EL (cell line): ENCODE measurements around the gene KIAA0513.
A peak's percentile ranks its signal among the peaks of the same experiment; 100 is the strongest.
"Not testable (repeated sequence)": the region's sequence is repeated elsewhere in the genome, so short reads cannot be mapped to it uniquely, and the experiment has no call there.

Experiments
- DNase-seq: peaks from one replicate; pipeline ENCODE4 v3.0.0-alpha.2; 2016

Gene KIAA0513

DNA sequence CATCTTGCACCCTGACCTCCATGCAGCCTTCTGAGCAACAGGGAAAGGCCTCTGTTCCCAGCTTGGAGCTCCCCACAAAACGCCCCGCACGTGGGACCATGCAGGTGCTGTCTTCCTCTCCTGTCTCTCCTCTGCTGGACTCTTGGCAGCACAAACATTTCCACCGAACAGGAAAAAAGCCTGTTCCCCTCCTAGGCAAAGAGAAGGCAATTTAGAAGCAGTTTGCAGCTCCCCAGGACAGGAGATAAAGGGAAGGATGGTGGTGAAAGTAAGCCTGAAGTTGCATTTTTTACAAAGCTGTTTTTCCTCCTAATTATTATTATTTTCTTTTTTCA, 92.4 kb downstream of the KIAA0513 start:
- DNase-seq: no peak

DNA sequence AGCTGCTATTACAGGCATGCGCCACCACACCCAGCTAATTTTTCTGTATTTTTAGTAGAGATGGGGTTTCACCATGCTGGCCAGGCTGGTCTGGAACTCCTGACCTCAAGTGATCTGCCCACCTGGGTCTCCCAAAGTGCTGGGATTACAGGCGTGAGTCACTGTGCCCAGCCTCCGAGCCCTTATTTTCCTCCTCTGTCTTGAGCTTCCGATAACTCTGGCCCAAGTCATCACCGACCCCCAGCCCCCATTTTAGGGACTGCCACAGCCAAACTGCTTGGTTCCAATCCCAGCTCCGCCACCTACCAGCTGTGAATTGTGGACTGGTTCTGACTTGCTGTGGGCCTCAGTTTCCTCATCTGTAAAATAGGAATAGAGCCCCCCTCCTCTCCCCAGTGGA, 95.8 kb downstream of the KIAA0513 start:
- DNase-seq: not testable (repeated sequence)

DNA sequence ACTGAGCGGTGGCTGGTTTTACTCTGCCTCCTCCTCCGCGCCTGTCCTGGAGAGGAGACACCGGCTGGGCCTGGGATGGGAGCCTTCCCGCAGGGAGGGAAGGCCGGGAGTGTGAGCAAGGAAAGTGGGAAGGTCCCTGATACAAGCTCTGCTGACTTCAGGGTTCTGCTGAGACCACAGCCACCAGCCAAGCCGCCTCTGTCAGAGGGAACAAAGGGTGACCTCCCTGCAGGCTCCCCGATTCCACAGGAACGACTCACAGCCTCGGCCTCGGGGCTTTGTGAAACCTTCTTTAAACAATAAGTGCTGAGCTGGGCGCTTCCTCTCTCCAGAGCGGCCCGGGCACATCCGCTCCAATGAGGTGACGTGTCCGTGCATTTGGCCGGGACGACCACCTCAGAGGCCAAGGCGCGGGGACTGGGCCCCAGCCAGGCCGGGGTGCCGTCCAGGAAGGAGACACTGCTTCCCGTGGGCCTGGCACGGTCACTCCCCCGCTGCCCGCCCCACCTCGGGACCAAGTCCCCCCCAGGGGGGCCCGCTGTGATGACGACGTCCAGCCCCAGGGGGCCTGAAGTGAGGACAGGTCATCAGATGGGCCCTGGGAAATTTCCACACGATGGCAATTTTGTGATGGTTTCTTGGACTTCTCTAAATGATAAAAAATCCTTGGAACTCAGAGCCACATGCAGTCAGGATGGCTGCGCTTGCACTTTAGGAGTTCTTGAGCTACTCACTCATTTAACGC, 96.5 kb downstream of the KIAA0513 start:
- DNase-seq: peak; percentile 97

DNA sequence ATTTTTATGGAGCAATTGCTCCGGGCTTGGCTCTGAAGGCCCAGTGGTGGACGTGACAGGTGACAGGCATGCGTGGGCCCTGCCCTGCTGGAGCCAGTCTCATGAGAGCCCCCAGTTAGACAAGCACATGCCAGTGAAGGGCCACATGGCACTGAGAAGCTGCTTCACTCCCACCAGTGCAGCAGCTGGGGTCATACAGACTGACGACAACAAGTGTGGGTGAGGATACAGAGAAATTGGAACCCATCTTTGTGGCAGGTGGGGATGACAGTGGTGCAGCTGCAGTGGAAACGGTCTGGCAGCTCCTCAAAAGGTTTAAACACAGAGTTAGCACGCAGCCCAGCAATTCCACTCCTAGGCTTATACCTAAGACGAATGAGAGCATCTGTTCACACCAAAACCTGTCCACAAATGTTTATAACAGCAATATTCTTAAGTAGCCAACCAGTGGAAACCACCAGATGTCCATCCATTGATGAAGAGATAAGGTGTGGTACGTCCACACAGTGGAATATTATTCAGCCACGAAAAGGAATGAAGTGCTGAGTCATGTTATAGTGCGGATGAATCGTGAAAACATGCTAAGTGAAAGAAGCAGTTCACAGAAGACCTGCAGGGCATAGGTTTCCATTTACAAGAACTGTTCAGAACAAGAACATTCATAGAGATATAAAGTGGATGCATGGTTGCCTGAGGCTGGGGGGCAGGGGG, 97.2 kb downstream of the KIAA0513 start:
- no peak for DNase-seq

DNA sequence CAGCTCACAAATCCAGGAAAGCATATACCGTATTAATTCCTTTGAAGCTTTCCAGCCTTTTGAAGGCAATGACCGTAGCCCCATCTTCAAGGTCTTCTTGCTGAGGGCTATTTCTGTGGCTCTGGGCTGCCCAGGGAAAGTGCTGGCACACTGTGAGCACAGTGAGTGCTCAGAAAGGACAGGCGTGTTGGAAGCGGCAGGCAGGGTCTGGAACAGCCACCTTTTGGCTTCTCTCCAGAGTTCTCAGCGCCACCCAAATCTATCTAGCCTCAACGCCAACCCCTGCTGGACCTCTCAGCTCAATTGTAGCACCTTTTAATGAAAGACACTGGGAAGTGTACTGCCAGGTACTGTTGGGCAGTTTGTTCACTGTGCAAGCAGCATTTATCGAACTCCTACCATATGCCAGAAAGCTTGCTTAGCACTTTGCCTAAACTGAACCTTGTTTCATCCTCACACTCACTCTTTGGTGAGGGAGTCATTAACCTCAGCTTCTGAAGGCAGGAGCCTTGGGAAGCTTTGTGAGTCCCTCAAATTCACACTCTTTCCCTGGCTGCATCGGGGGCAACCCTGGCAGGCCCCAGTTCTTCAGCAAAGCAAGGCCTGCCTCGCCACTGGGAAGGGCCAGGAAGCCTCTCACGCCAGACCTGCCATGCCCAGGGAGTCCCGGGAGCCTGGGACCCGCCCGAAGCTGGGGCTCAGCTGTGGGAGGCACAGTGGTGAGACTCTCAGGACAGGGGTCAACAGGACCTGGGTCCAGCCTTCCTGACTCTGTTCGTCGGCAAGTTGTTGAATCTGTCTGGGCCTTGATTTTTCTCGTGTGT, 98.2 kb downstream of the KIAA0513 start:
- no peak for DNase-seq

DNA sequence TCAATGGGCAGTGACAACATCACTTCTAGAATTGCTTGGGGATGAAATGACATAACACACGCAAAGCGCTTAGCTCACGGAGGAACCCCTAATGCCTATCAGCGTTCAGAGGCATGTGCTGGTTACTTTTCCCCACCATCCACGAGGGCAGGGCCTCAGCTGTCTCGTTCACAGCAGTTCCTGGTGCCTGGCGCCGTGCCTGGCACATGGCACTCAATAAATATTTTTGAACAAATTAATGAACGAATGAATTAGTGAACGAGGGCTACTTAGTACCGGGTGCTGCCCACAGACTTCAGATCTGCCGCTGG, 98.8 kb downstream of the KIAA0513 start:
- no peak for DNase-seq

DNA sequence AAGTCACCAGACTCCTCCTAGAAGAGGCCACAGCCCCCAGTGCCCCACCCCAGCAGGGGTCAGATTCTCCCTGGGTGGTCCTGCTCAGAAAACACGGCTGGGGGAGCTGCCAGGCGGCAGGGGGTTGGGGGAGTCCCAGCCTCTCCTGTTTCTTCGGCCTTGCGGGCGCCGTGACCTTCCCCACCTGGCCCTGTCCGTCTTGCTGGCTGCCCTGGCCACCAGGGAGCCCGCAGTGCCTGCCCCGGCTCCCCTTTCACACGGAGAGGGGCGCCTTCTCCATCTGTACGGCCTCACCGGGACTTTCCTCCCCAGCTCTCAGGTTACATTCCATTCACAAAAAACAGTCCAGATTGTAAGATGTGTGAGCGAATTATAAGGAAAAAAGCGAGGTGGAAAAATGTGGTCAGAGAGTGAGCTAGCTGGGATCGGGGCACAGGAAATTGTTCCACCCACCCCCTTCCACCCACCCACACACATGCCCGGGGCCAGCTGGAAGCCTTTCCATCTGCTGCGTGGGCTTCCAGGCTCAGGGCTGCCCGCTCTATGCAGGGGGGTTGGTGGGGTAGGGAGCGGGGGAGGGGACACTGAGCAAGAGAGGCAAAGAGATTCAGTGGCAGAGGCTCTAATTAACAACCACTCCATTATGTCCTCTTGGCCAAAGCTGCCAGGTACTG, 99.2 kb downstream of the KIAA0513 start:
- DNase-seq: peak; percentile 76

DNA sequence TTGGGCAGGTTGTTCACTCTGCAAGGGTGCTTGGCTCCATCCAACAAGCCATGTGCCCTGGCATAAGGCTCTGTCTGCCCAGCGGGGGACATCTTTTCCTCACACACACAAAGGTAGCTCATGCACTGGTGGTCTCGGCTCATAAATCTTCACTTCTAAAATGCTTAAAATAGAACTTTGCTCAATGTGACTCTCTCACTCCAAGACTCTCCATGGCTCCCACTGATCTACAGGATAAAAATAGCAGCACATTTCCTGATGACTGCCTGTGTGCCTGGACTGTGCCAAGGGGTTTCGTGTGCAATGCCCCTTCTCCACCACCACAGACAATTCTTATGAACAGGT, 99.8 kb downstream of the KIAA0513 start:
- no peak for DNase-seq

DNA sequence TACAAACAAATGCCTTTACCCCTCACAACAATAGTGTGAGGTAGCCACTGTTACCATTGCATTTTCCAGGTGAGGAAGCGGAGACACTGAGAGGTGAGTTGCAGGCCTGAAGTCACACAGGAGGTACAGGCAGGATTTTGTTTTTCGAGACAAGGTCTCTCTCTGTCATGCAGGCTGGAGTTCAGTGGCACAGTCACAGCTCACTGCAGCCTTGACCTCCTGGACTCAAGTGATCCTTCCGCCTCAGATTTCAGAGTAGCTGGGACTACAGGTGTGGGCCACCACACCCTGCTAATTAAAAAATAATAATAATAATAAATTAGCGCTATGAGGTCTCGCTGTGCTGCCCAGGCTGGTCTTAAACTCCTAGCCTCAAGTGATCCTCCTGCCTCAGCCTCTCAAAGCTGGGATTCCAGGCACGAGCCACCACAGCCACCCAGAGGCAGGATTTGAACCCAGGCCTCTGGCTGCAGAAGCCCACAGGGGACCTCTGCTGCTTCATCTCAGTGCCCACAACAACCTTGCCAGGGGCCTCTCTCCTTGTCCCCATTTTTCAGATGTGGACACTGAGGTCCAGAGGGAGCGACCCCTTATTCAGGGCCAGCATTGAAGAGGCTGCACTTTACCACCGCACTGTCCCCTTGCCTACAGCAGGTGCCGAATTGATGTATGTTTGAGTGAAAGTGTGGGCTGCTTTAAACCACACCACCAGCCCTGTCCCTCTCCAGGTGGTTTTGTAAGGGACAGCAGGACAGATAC, 100.7 kb downstream of the KIAA0513 start:
- DNase-seq: no peak

DNA sequence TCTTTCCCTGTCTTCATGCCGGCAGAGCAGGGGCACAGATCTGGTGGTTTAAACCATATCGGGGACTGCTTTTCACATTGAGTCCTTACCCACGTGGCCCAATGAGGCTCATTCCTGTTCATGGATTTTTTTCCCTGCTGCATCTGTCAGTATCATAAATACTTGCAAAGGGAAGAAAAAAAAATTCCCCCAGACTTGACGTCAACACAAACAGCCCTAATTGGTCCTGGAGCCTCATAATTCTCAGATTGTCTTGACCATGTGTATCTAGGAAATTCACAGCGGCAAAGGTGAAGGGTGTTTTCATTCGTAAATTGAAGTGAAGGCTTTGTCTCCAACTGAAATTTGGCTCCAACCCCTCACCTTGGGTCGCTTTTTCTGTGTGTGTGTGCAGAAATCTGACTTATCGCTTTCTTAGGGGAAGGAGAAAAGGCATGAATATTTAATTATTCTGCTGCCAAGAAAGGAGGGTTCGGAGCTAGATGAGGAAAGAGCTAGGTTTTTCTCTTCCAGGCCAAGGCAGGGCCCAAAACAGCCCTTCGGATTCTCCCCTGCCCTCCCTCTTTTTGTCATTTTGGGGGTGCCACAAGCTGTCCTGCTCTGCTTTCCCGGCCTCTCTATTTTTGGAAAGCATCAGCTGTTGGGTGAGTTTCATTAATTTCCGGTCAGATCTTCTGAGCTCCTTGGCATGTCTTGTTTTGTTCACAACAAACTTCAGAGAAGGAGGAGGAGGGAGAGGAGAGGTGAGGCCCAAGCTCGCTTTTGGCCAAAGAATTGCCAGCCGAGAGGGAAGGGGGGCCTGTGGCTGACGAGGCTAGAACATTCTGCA, 102.5 kb downstream of the KIAA0513 start:
- no peak for DNase-seq

DNA sequence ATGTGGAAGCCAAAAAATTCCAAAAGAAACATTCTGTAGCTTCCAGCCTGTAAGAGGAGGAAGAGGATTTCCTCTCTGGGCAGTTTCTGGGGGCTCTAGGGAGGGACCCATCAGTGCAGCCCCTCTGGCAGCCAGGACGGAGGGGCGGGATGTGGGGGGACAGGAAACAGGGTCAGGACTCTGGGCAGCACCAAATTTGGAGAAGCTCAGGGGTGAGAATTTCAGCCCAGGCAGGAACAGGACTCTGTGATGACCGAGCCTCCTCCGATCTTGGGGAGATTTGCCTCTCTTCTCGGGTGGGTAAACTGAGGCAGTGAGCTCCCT, 103.1 kb downstream of the KIAA0513 start:
- DNase-seq: no peak

DNA sequence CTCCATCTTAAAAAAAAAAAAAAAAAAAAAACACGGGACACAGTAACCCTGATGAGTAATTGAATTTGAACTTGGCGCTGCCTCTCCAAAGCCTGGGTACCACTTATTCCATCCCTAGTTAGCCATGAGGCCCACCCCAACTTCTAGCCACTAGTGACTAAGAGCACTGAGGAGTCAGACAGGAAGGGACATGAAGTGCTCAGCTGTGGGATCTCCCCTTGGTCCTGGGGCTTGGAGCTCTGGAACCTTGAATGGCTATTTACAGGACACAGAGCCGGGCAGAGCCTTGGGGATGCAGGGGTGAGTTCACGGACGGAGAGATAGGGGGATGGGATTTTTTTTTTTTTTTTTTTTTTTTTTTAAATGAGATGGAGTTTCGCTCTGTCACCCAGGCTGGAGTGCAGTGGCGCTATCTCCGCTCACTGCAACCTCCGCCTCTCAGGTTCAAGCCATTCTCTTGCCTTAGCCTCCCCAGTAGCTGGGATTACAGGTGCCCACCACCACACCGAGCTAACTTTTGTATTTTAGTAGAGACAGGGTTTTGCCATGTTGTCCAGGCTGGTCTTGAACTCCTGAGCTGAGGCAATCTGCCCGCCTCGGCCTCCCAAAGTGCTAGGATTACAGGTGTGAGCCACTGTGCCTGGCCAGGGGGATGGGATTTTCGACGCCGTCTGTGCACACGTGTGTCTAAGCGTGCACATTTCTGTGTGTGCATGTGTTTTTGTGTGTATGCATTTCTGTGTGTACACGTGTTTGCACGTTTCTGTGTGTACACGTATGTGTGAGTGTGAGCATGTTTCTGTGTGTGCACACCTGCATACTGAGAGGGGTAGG, 105.1 kb downstream of the KIAA0513 start:
- no peak for DNase-seq

DNA sequence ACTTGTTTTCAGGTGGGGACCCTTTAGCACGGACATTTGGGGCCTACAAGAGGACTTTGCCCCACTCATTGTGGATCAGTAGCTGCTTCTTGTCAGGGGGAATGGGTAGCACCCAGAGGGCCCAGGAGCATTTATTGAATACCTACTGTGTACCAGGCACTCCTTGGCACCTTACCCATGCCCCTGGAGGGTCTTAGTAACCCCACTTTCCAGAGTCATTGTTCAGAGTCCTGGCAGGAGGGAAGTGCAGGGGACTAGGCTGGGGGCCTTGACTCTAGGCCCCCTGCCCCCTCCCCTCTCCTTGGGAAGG, 105.7 kb downstream of the KIAA0513 start:
- DNase-seq: no peak

DNA sequence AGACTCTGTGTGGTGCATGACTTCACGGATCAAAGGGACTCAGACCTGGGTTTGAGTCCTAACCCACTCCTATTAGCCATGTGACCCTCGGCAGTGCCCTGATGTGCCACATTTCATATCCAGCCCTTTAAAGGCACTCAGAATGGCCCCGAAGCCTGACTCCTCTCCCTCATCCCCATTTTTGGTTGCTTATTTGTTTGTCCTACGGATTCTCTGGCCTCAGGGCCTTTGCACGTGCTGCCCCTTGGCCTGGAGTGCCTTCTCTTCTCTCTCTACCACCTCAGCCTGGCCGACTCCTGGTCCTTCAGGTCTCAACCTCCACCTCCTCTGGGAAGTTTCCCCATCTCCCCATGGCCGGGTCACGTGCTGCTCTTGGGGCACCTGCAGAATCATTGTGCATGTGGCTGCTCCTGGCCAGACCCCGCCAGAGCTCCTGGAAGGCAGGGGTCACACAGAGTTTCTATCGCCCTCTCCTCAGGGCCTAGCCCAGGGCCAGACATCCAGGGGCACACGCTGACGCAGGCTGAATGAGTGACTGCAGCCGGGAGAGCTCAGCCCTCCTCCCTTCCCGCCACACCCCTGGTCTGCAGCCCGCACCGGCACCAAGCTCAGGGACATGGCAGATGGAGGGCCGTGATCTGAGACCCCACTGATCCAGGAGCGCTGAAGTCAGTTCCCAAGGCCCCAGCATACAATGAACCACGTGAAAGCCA, 106.6 kb downstream of the KIAA0513 start:
- no peak for DNase-seq

DNA sequence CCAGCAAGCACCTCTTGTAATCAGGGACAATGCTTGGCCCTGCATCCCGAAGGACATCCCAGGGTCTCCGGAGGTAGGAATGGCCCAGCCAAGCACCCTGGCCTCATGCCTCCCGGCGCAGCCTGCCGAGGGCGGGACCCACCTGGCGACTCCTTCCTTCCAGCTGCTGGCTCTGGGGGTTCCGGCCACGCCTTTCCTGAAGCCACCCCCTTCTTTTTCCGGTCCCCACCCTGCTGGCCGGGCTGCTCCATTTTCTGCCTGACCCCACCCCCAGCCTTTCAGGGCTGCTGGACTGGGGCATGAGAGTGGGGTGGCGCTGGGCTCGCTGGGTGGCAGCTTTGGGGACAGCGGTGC, 107.2 kb downstream of the KIAA0513 start:
- DNase-seq: no peak

DNA sequence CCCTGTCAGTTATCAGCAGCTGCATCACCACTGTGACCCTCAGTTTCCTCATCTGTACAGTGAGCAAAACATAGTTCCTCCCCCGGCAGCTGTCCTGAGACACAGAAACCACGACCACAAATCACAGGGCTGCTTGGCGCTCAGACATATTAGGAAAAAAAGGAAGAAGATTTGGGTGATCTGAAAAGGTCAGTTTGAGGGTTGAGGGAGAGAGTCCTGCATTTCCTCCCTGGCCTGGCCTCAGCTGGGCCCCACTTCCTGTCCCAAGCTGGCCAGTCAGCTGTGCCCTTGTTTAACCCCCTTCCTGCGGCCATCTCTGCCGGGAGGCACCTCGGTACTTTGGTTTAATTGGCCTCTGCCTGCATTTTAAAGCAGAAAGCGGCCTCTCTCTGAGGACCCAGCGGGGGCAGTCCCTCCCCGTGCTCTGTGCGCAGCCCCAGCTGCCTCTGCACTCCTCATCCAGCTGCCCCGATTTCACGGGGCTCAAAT, 108.7 kb downstream of the KIAA0513 start:
- peak; percentile 46 for DNase-seq

DNA sequence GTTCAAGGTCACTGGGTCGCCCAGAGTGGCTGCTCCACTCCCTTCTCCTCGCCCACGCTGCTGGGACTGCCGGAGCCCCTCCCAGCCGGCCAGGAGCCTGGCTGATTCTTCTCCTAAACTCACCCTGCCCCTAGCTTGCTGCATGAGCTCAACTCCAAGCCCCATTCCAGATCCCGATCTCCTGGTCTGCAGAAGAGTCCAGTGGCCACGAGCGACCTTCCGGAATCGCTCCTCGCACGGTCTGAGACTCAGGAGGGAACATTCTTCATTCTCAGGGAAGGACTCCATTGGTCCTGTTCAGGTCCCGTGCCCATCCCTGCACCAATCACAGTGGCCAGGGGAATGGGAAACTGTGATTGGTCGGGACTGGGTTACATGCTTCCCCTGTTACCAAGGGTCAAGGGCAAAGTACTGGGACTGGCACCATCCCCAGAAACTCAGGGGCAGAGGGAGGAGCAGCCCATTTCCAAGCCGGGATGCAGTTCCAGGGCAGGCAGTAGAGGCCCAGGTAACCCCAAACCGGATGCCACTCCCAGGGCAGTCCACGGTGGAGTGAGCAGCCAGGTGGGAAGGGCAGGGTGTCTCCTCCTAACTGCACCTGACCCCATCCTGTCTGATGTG, 109.2 kb downstream of the KIAA0513 start:
- peak; percentile 47 for DNase-seq

DNA sequence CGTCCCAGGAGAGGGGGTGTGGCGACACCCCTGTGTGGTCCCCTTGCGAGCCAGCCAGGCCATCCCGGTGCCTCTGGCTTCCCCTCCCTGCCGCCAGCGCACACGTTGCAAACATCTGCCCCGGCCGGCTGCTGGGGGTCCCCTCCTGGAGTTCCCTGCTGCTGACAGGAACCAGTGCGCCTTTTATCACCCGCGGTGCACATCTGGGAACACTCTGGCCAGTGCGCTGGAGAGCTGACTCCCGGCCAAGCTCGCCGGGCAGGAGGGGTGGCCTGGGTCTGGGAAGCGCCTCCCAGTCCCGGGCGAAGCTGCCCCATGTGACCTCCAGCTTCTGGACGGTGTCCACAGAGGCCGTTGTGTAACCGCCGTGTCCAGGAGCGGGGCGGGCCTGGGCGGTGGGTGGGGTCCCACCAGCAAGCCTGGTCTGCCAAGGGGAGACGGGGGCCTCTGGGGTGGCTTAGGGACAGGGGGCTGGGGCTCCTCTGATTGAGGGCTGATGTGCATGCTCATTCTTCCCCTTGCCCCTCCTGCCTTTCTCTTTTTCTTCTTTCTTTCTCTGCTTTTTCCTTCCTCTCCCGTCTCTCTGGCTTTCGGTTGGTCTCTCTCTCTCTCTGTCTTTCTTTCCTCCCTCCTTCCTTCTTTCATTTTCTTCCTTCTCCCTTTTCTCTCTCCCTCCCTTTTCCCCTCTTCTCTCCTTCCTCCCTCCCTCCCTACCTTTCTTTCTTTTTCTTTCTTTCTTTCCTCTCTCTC, 109.9 kb downstream of the KIAA0513 start:
- peak; percentile 86 for DNase-seq
